DOHH2 (cell line): ENCODE data around the gene GNB3.

Experiments
- EZH2phosphoT487 ChIP-seq: fragments of 200-600 bp; sonication (generic); IDR thresholded peaks from 2 replicates; pipeline ENCODE4 v1.6.1; 2017; ENCODE audit warnings: borderline replicate concordance, mild to moderate bottlenecking, antibody characterized with exemption, low read length, moderate library complexity, mixed read lengths
- TF ChIP-seq, protein P1 (sequence below): fragments of 200-600 bp; sonication (generic); IDR thresholded peaks from one replicate; pipeline ENCODE4 v1.5.1; 2014; ENCODE audit warnings: antibody characterized with exemption, mild to moderate bottlenecking, low read depth, low read length; ENCODE audit not compliant: poor library complexity, severe bottlenecking

DNA sequence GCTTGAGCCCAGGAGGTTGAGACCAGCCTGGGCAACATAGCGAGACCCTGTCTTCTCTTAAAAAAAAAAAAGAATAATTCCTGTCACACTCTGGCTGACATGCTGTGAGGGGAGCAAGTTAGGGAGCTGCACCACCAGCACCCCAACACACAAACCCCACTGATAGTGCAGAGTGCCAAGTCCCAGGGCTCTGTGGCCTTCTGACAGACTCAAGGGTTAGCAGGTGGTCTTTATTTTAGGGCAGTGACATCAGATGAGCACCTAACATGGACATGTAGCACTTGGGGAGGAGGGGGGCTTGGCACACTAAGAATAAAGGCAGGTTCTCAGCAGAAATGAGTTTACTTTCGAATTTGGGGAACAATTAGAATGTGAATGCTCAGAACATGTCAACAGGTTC lies 18.1 kb downstream of the GNB3 start:
- TF ChIP-seq, protein P1, sequence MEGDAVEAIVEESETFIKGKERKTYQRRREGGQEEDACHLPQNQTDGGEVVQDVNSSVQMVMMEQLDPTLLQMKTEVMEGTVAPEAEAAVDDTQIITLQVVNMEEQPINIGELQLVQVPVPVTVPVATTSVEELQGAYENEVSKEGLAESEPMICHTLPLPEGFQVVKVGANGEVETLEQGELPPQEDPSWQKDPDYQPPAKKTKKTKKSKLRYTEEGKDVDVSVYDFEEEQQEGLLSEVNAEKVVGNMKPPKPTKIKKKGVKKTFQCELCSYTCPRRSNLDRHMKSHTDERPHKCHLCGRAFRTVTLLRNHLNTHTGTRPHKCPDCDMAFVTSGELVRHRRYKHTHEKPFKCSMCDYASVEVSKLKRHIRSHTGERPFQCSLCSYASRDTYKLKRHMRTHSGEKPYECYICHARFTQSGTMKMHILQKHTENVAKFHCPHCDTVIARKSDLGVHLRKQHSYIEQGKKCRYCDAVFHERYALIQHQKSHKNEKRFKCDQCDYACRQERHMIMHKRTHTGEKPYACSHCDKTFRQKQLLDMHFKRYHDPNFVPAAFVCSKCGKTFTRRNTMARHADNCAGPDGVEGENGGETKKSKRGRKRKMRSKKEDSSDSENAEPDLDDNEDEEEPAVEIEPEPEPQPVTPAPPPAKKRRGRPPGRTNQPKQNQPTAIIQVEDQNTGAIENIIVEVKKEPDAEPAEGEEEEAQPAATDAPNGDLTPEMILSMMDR: no peak
- TF ChIP-seq EZH2phosphoT487: no peak
